GM10266 (cell line): ENCODE data around the gene IL22.

Experiments
- DNase-seq: peaks from one replicate; pipeline ENCODE4 v3.0.0; 2012; ENCODE audit errors: extremely low spot score
- CTCF ChIP-seq: IDR thresholded peaks from 2 replicates; pipeline ENCODE4 v1.5.1; 2012; ENCODE audit warnings: mild to moderate bottlenecking, low read depth; ENCODE audit not compliant: control insufficient read depth, insufficient read depth; ENCODE audit errors: missing control alignments

IL22 gene

DNA sequence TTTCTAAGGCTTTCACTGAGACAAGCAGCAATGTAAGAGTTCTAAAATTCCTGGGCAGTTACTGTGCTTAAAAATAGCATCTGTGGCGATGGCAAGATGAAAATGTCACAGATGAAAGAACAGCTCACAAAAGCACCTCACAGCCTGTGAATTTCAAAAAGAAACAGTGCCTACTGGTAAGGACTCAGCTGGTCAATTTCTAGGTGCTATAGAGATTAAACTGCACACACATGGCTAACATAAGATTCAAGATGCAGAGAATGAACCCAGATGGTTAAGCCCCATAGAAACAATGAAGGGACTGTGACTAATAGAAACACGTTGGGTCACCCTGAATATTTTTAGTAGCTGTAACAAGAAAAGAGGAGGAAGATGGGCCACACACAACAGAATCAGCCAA is 15.8 kb downstream of the IL22 start:
- no peak for TF ChIP-seq CTCF
- no peak for DNase-seq

GRCh38 chr12:68237078-68237477 is 16.3 kb downstream of the IL22 start:
- DNase-seq = no peak
- TF ChIP-seq CTCF = no peak

GRCh38 chr12:68236421-68237059 is 16.9 kb downstream of the IL22 start:
- TF ChIP-seq CTCF = no peak
- peak; percentile 38 for DNase-seq

GRCh38 chr12:68235576-68235975 is 17.8 kb downstream of the IL22 start:
- no peak for DNase-seq

GRCh38 chr12:68234140-68234539 is 19.3 kb downstream of the IL22 start:
- TF ChIP-seq CTCF = no peak

More at GRCh38 chr12:68235576-68235975, 17.8 kb downstream of the IL22 start:
- no peak for TF ChIP-seq CTCF

GRCh38 chr12:68233498-68233897 is 19.9 kb downstream of the IL22 start:
- DNase-seq = no peak
- no peak for TF ChIP-seq CTCF

More at GRCh38 chr12:68234140-68234539, 19.3 kb downstream of the IL22 start:
- no peak for DNase-seq

DNA sequence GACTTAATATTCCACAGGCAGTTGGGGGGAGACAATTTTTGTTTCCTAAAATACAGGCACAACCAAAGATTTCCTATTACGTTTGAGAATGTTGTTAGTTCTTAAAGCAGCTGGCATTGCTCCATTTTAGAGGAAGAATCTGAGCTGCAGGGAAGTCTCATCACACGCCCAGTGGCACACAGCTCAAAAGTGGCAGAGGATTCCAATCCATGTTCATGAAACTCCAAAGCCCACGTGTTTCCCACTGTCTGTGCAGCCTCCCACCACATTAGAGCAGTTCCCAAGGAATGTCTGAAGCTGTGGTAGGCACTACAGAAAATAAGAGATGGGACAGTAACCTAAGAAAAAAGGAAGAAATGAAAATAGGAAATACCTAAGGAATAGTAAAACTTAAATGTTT is 21.7 kb downstream of the IL22 start:
- no peak for TF ChIP-seq CTCF
- no peak for DNase-seq
